ENCODE results near the gene SOX6.

Gene SOX6

DNA sequence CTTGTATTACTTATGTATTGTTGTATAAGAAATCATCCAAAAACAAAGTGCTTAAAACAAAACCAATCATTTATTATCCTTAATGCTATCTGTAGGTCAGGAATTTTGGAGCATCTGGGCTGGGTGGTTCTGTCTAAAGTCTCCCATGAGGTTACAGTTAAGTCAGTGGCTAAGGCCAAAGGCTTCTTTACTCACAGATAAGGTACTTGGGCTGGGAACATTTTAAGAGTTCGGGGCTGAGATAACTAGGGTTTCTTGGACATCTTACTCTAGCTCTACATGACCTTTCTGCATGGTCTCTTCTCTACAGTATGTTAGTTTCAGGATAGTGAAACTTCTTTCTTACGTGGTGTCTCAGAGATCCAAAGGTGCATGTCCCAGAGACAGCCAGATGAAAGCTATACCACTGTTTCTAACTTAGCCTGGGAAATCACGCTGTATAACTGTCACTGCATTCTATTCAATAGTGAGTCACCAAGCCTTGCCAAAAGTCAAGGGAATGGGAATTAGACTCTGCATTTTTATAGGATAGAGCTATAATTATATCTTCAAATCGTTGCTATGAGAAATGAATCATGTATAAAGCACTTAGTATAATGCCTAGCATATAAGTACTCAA lies 29.6 kb downstream of the SOX6 start:
- Histone ChIP-seq H3K9me2 (replicated peaks; ENCODE audit: control insufficient read depth, low read length) (no peaks in the 10 kb centered on the region), H3K27ac (ENCODE audit: low read depth, low read length) (no peak overlapping the region), H3F3A (ENCODE audit: control insufficient read depth, insufficient read depth) (no peaks in the 10 kb centered on the region), H3K9me3 (ENCODE audit: control insufficient read depth, insufficient read depth, low read length) (no peaks in the 10 kb centered on the region), H4K20me1 (ENCODE audit: control insufficient read depth, insufficient read depth, low read depth, low read length) (no peaks in the 10 kb centered on the region), H3K27me3 (ENCODE audit: control insufficient read depth, low read length) (no peaks in the 10 kb centered on the region), H3K4me2 (ENCODE audit: low read length) (no peak overlapping the region), H3K4me3 (ENCODE audit: low read length) (no peak overlapping the region), H3K4me1 (ENCODE audit: control insufficient read depth, low read length) (no peaks in the 10 kb centered on the region), H3K79me2 (ENCODE audit: control insufficient read depth, low read length) (no peaks in the 10 kb centered on the region), H3K36me3 (ENCODE audit: control insufficient read depth, low read length) (no peaks in the 10 kb centered on the region)
- TF ChIP-seq EZH2phosphoT487 (IDR thresholded peaks at IDR 0.05; ENCODE audit: borderline replicate concordance, low read length) = no peak
- TF ChIP-seq, protein P1, sequence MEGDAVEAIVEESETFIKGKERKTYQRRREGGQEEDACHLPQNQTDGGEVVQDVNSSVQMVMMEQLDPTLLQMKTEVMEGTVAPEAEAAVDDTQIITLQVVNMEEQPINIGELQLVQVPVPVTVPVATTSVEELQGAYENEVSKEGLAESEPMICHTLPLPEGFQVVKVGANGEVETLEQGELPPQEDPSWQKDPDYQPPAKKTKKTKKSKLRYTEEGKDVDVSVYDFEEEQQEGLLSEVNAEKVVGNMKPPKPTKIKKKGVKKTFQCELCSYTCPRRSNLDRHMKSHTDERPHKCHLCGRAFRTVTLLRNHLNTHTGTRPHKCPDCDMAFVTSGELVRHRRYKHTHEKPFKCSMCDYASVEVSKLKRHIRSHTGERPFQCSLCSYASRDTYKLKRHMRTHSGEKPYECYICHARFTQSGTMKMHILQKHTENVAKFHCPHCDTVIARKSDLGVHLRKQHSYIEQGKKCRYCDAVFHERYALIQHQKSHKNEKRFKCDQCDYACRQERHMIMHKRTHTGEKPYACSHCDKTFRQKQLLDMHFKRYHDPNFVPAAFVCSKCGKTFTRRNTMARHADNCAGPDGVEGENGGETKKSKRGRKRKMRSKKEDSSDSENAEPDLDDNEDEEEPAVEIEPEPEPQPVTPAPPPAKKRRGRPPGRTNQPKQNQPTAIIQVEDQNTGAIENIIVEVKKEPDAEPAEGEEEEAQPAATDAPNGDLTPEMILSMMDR (IDR thresholded peaks at IDR 0.05; ENCODE audit: low read depth, low read length, poor library complexity, severe bottlenecking) = no peak

DNA sequence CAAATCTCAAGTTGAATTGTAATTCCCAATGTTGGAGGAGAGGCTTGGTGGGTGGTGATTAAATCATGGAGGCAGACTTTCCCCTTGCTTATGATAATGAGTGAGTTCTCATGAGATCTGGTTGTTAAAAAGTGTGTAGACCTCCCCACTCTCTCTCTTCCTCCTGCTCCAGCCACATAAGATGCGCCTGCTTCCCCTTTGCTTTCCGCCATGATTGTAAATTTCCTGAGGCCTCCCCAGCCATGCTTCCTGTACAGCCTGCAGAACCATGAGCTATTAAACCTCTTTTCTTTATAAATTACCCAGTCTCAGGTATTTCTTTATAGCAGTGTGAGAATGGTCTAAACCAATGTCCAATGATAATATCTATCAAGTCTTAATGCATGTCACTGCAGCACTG lies 34.2 kb downstream of the SOX6 start:
- Histone ChIP-seq H3F3A (ENCODE audit: control insufficient read depth, insufficient read depth) (no peaks in the 10 kb centered on the region), H3K9me3 (ENCODE audit: control insufficient read depth, insufficient read depth, low read length) (no peaks in the 10 kb centered on the region), H3K4me2 (ENCODE audit: low read length) (no peak overlapping the region), H3K4me3 (ENCODE audit: low read length) (no peak overlapping the region), H3K9me2 (replicated peaks; ENCODE audit: control insufficient read depth, low read length) (no peaks in the 10 kb centered on the region), H3K27ac (ENCODE audit: low read depth, low read length) (no peak overlapping the region), H3K27me3 (ENCODE audit: control insufficient read depth, low read length) (no peaks in the 10 kb centered on the region), H4K20me1 (ENCODE audit: control insufficient read depth, insufficient read depth, low read depth, low read length) (no peaks in the 10 kb centered on the region), H3K36me3 (ENCODE audit: control insufficient read depth, low read length) (no peaks in the 10 kb centered on the region), H3K79me2 (ENCODE audit: control insufficient read depth, low read length) (no peaks in the 10 kb centered on the region), H3K4me1 (ENCODE audit: control insufficient read depth, low read length) (no peaks in the 10 kb centered on the region)
- TF ChIP-seq, protein P1 (IDR thresholded peaks at IDR 0.05; ENCODE audit: low read depth, low read length, poor library complexity, severe bottlenecking) = no peak
- no peak for TF ChIP-seq EZH2phosphoT487 (IDR thresholded peaks at IDR 0.05; ENCODE audit: borderline replicate concordance, low read length)

DNA sequence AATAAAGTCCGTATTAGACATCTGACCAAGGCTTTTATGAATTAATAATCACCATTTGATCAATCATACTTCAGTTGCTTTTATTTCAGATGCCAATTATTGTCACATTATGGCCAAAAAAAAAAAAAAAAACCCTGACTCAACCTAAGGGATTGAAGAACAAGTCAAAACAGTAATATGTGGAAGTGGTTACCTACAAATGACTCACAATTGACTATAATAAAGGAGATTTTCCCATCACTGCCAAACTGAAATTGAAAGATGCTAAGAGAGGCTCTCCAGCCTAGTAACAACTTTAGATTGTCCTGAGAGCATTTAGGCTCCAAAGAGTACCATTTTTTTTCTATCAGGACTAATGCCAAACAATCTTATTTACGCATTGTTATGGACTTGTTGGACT lies 35.2 kb downstream of the SOX6 start:
- no peaks in the 10 kb centered on the region for H3K9me2 ChIP-seq (replicated peaks; ENCODE audit: control insufficient read depth, low read length)
- H3F3A ChIP-seq (ENCODE audit: control insufficient read depth, insufficient read depth) = no peaks in the 10 kb centered on the region
- no peaks in the 10 kb centered on the region for H3K36me3 ChIP-seq (ENCODE audit: control insufficient read depth, low read length)
- H3K27me3 ChIP-seq (ENCODE audit: control insufficient read depth, low read length) = no peaks in the 10 kb centered on the region
- no peaks in the 10 kb centered on the region for H3K79me2 ChIP-seq (ENCODE audit: control insufficient read depth, low read length)
- no peak overlapping the region for H3K4me2 ChIP-seq (ENCODE audit: low read length)
- H3K4me3 ChIP-seq (ENCODE audit: low read length) = no peak overlapping the region
- H3K4me1 ChIP-seq (ENCODE audit: control insufficient read depth, low read length) = no peaks in the 10 kb centered on the region
- H4K20me1 ChIP-seq (ENCODE audit: control insufficient read depth, insufficient read depth, low read depth, low read length) = no peaks in the 10 kb centered on the region
- TF ChIP-seq EZH2phosphoT487 (IDR thresholded peaks at IDR 0.05; ENCODE audit: borderline replicate concordance, low read length) = no peak
- TF ChIP-seq, protein P1 (IDR thresholded peaks at IDR 0.05; ENCODE audit: low read depth, low read length, poor library complexity, severe bottlenecking) = no peak
- no peaks in the 10 kb centered on the region for H3K9me3 ChIP-seq (ENCODE audit: control insufficient read depth, insufficient read depth, low read length)
- H3K27ac ChIP-seq (ENCODE audit: low read depth, low read length) = no peak overlapping the region
